Neural cell (in vitro differentiated cells): ENCODE measurements around the gene TBC1D5. TPM values are rescaled to one million over a fixed set of nuclear protein-coding genes. Genes with fewer than 3 reads are reported as not detected.

Source experiments
- H2AFZ ChIP-seq: fragments of 200-600, 300-800 bp; sonication (generic), shearing (Covaris generic); 2 replicates; pipeline ENCODE4 v1.6.0; 2014; ENCODE audit warnings: low read depth, mild to moderate bottlenecking, antibody characterized with exemption, low read length, moderate library complexity
- H3F3A ChIP-seq: fragments of 200-600 bp; shearing (Covaris generic); 2 replicates; pipeline ENCODE4 v1.6.1; 2016; ENCODE audit warnings: mild to moderate bottlenecking, moderate library complexity, mixed read lengths, antibody characterized with exemption, low read length; ENCODE audit not compliant: insufficient read depth, poor library complexity, severe bottlenecking
- H3K27ac ChIP-seq: fragments of 200-600, 300-800 bp; sonication (generic), shearing (Covaris generic); 2 replicates; pipeline ENCODE4 v1.5.1; 2014; ENCODE audit warnings: mild to moderate bottlenecking, low read length, moderate library complexity
- H3K27me3 ChIP-seq: fragments of 300-800, 200-600 bp; sonication (generic), shearing (Covaris generic); 2 replicates; pipeline ENCODE4 v1.6.0; 2014; ENCODE audit warnings: mild to moderate bottlenecking, low read depth, low read length, moderate library complexity; ENCODE audit not compliant: insufficient read depth
- H3K36me3 ChIP-seq: fragments of 300-800, 200-600 bp; sonication (generic), shearing (Covaris generic); 2 replicates; pipeline ENCODE4 v1.5.1; 2014; ENCODE audit warnings: mild to moderate bottlenecking, antibody characterized with exemption, low read length, moderate library complexity; ENCODE audit not compliant: insufficient read depth
- H3K4me2 ChIP-seq: fragments of 300-800, 200-600 bp; sonication (generic), shearing (Covaris generic); 2 replicates; pipeline ENCODE4 v1.6.0; 2014; ENCODE audit warnings: mild to moderate bottlenecking, low read length
- H3K4me3 ChIP-seq: fragments of 300-800, 200-600 bp; sonication (generic), shearing (Covaris generic); 2 replicates; pipeline ENCODE4 v1.5.1; 2014; ENCODE audit warnings: mild to moderate bottlenecking, low read length, moderate library complexity
- H3K79me2 ChIP-seq: fragments of 200-600 bp; shearing (Covaris generic); replicated peaks from 2 replicates; pipeline ENCODE4 v1.6.0; 2014; ENCODE audit warnings: mild to moderate bottlenecking, low read length, moderate library complexity; ENCODE audit not compliant: insufficient read depth
- H3K9ac ChIP-seq: fragments of 300-800, 200-600 bp; sonication (generic), shearing (Covaris generic); 2 replicates; pipeline ENCODE4 v1.6.1; 2016; ENCODE audit warnings: mild to moderate bottlenecking, low read length, mixed read lengths
- H3K9me2 ChIP-seq: fragments of 200-600 bp; shearing (Covaris generic); 2 replicates; pipeline ENCODE4 v1.6.1; 2016; ENCODE audit warnings: mild to moderate bottlenecking, low read length, mixed read lengths; ENCODE audit not compliant: insufficient read depth
- H3K9me3 ChIP-seq: fragments of 200-600, 300-800 bp; sonication (generic), shearing (Covaris generic); 2 replicates; pipeline ENCODE4 v1.6.1; 2016; ENCODE audit warnings: mild to moderate bottlenecking, mixed run types, low read length, moderate library complexity, mixed read lengths
- H4K20me1 ChIP-seq: fragments of 200-600 bp; shearing (Covaris generic); 2 replicates; pipeline ENCODE4 v1.6.1; 2016; ENCODE audit warnings: mild to moderate bottlenecking, mixed run types; ENCODE audit not compliant: insufficient read depth
- CTCF ChIP-seq: fragments of 450-650 bp; IDR thresholded peaks from 2 replicates; pipeline ENCODE4 v1.5.1; 2014; ENCODE audit warnings: antibody characterized with exemption, mild to moderate bottlenecking, moderate library complexity; ENCODE audit not compliant: poor library complexity, severe bottlenecking
- EP300 ChIP-seq: fragments of 450-650 bp; conservative IDR thresholded peaks from 2 replicates; pipeline ENCODE4 v1.6.1; 2014; ENCODE audit warnings: antibody characterized with exemption, mild to moderate bottlenecking, moderate library complexity; ENCODE audit not compliant: poor library complexity, severe bottlenecking
- EZH2 ChIP-seq: fragments of 200-600, 300-800 bp; shearing (Covaris generic), sonication (generic); IDR thresholded peaks from 2 replicates; pipeline ENCODE4 v1.6.1; 2014; ENCODE audit warnings: antibody characterized with exemption, low read length, borderline replicate concordance, mild to moderate bottlenecking; ENCODE audit not compliant: insufficient read depth, poor library complexity, severe bottlenecking
- MXI1 ChIP-seq: fragments of 450-650 bp; conservative IDR thresholded peaks from 2 replicates; pipeline ENCODE4 v1.6.1; 2014; ENCODE audit warnings: antibody characterized with exemption, mild to moderate bottlenecking; ENCODE audit not compliant: poor library complexity, severe bottlenecking
- POLR2AphosphoS5 ChIP-seq: IDR thresholded peaks from 2 replicates; pipeline ENCODE4 v1.6.1; 2012
- RAD21 ChIP-seq: fragments of 450-650 bp; conservative IDR thresholded peaks from 2 replicates; pipeline ENCODE4 v1.6.1; 2014; ENCODE audit warnings: antibody characterized with exemption, mild to moderate bottlenecking, moderate library complexity
- REST ChIP-seq: IDR thresholded peaks from 2 replicates; pipeline ENCODE4 v1.6.1; 2012; ENCODE audit warnings: borderline replicate concordance
- SMC3 ChIP-seq: fragments of 450-650 bp; conservative IDR thresholded peaks from 2 replicates; pipeline ENCODE4 v1.6.1; 2014; ENCODE audit warnings: antibody characterized with exemption, mild to moderate bottlenecking, moderate library complexity; ENCODE audit not compliant: poor library complexity
- TAF1 ChIP-seq: IDR thresholded peaks from 2 replicates; pipeline ENCODE4 v1.6.1; 2012; ENCODE audit warnings: low read depth
- polyA plus RNA-seq: library from polyadenylated mRNA; depleted of rRNA; stranded (reverse); fragments of >200 nt; gene quantifications from 2 replicates; pipeline ENCODE4 v1.2.3, GENCODE V29; 2014

Gene TBC1D5
- polyA plus RNA-seq, 1 donor from 2014 or later, result 28.3 TPM

- Histone ChIP-seq H3K27me3 (no peaks in the 10 kb centered on the region), H3K4me2 (no peak overlapping the region), H3K9ac (no peak overlapping the region), H2AFZ (no peak overlapping the region), H3F3A (no peaks in the 10 kb centered on the region), H4K20me1 (no peaks in the 10 kb centered on the region), H3K36me3 (no peaks in the 10 kb centered on the region), H3K27ac (no peak overlapping the region), H3K4me3 (no peak overlapping the region), H3K9me3 (no peaks in the 10 kb centered on the region), H3K9me2 (no peaks in the 10 kb centered on the region), H3K79me2 (no peaks in the 10 kb centered on the region)
- no peak for TF ChIP-seq MXI1
- no peak for TF ChIP-seq EZH2
- no peak for TF ChIP-seq TAF1
- TF ChIP-seq EP300, result no peak
- no peak for TF ChIP-seq REST
- no peak for TF ChIP-seq POLR2AphosphoS5
- no peak for TF ChIP-seq RAD21
- no peak for TF ChIP-seq CTCF
These were observed 191.1 kb downstream of the TBC1D5 start for GRCh38 chr3:17551333-17551732.

- H2AFZ ChIP-seq, result no peak overlapping the region
- TF ChIP-seq TAF1, result no peak
- TF ChIP-seq POLR2AphosphoS5, result no peak
- TF ChIP-seq CTCF, result no peak
- TF ChIP-seq MXI1, result no peak
- no peak for TF ChIP-seq SMC3
- no peak for TF ChIP-seq EP300
- TF ChIP-seq RAD21, result no peak
- TF ChIP-seq EZH2, result no peak
- TF ChIP-seq REST, result no peak
These were observed 191.8 kb downstream of the TBC1D5 start for GRCh38 chr3:17550624-17551023.

More at GRCh38 chr3:17550624-17551023, 191.8 kb downstream of the TBC1D5 start:
- Histone ChIP-seq H3F3A (no peaks in the 10 kb centered on the region), H3K36me3 (no peaks in the 10 kb centered on the region), H3K27ac (no peak overlapping the region), H3K4me3 (no peak overlapping the region), H3K9me2 (no peaks in the 10 kb centered on the region), H3K79me2 (no peaks in the 10 kb centered on the region), H3K9me3 (no peaks in the 10 kb centered on the region), H3K27me3 (no peaks in the 10 kb centered on the region), H4K20me1 (no peaks in the 10 kb centered on the region), H3K4me2 (no peak overlapping the region), H3K9ac (no peak overlapping the region)
